GM12878 (cell line): ENCODE data around the gene ST3GAL5. TPM values are rescaled to one million over a fixed set of nuclear protein-coding genes. Genes with fewer than 3 reads are reported as not detected.

Experiments used
- TARDBP ChIP-seq: IDR thresholded peaks from 2 replicates; pipeline ENCODE4 v1.6.1; 2016; ENCODE audit warnings: borderline replicate concordance
- TCF3 ChIP-seq: IDR thresholded peaks from 2 replicates; pipeline ENCODE4 v1.6.1; 2012; ENCODE audit warnings: low read depth, mild to moderate bottlenecking, low read length, borderline replicate concordance; ENCODE audit not compliant: insufficient read depth
- ZBTB40 ChIP-seq: fragments of 450-650 bp; IDR thresholded peaks from 2 replicates; pipeline ENCODE4 v1.6.1; 2016; ENCODE audit warnings: mild to moderate bottlenecking, moderate library complexity, borderline replicate concordance
- polyA plus RNA-seq, 11 experiments: library from polyadenylated mRNA; depleted of rRNA in 4 of 11; unstranded in 6 of 11; stranded (reverse) in 5 of 11; fragments of >200 nt; fragmentation: Nextera tagmentation in 4 of 11; fragmentation: Illumina TruSeq in 1 of 11; extraction: Ambion mirVana in 4 of 11; extraction: Trizol in 1 of 11; gene quantifications; 1 replicate in 1 of 11; 2 replicates in 10 of 11; pipeline versions ENCODE4 v1.2.1 to v1.2.3, GENCODE V29; 2011 to 2016; ENCODE audit warnings: inconsistent platforms in 2 of 11, missing spikeins in 2 of 11, low read depth in 1 of 11
- total RNA-seq, 4 experiments: library from RNA; depleted of rRNA in 3 of 4; stranded (reverse); fragments of >200 nt in 3 of 4; fragmentation: Illumina TruSeq in 1 of 4; extraction: Trizol in 1 of 4; gene quantifications; 2 replicates each; pipeline versions ENCODE4 v1.2.1 to v1.2.3, GENCODE V29; 2013 to 2021
- TF ChIP-seq, protein P1 (sequence below): fragments of 450-650 bp; IDR thresholded peaks from 2 replicates; pipeline ENCODE4 v1.6.1; 2017; ENCODE audit warnings: mild to moderate bottlenecking, moderate library complexity
- TF ChIP-seq, protein P2 (sequence below): IDR thresholded peaks from 2 replicates; pipeline ENCODE4 v1.6.1; 2012; ENCODE audit warnings: low read depth, low read length, improper control_type of control experiment

ST3GAL5 gene
- total and polyA plus RNA-seq, 10 of the 15 experiments (the other 5 are each of a cell fraction or from before 2014, with no cell fraction given), result 5.2 to 60.9 (median 10.2) TPM

GRCh38 chr2:85794491-85795121 lies 94.2 kb downstream of the ST3GAL5 start (continued):
- no peak for TF ChIP-seq TARDBP
- TF ChIP-seq, protein P1, sequence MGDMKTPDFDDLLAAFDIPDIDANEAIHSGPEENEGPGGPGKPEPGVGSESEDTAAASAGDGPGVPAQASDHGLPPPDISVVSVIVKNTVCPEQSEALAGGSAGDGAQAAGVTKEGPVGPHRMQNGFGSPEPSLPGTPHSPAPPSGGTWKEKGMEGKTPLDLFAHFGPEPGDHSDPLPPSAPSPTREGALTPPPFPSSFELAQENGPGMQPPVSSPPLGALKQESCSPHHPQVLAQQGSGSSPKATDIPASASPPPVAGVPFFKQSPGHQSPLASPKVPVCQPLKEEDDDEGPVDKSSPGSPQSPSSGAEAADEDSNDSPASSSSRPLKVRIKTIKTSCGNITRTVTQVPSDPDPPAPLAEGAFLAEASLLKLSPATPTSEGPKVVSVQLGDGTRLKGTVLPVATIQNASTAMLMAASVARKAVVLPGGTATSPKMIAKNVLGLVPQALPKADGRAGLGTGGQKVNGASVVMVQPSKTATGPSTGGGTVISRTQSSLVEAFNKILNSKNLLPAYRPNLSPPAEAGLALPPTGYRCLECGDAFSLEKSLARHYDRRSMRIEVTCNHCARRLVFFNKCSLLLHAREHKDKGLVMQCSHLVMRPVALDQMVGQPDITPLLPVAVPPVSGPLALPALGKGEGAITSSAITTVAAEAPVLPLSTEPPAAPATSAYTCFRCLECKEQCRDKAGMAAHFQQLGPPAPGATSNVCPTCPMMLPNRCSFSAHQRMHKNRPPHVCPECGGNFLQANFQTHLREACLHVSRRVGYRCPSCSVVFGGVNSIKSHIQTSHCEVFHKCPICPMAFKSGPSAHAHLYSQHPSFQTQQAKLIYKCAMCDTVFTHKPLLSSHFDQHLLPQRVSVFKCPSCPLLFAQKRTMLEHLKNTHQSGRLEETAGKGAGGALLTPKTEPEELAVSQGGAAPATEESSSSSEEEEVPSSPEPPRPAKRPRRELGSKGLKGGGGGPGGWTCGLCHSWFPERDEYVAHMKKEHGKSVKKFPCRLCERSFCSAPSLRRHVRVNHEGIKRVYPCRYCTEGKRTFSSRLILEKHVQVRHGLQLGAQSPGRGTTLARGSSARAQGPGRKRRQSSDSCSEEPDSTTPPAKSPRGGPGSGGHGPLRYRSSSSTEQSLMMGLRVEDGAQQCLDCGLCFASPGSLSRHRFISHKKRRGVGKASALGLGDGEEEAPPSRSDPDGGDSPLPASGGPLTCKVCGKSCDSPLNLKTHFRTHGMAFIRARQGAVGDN, result no peak
- no peak for TF ChIP-seq TCF3
- TF ChIP-seq, protein P2, sequence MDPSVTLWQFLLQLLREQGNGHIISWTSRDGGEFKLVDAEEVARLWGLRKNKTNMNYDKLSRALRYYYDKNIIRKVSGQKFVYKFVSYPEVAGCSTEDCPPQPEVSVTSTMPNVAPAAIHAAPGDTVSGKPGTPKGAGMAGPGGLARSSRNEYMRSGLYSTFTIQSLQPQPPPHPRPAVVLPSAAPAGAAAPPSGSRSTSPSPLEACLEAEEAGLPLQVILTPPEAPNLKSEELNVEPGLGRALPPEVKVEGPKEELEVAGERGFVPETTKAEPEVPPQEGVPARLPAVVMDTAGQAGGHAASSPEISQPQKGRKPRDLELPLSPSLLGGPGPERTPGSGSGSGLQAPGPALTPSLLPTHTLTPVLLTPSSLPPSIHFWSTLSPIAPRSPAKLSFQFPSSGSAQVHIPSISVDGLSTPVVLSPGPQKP, result no peak
- no peak for TF ChIP-seq ZBTB40
